Fibroblast of gingiva (primary cell): ENCODE results near the gene GARIN3.

ENCODE experiments used
- DNase-seq: peaks from one replicate; pipeline ENCODE4 v3.0.0-alpha.2; 2011; ENCODE audit warnings: low read depth

GARIN3 gene

DNA sequence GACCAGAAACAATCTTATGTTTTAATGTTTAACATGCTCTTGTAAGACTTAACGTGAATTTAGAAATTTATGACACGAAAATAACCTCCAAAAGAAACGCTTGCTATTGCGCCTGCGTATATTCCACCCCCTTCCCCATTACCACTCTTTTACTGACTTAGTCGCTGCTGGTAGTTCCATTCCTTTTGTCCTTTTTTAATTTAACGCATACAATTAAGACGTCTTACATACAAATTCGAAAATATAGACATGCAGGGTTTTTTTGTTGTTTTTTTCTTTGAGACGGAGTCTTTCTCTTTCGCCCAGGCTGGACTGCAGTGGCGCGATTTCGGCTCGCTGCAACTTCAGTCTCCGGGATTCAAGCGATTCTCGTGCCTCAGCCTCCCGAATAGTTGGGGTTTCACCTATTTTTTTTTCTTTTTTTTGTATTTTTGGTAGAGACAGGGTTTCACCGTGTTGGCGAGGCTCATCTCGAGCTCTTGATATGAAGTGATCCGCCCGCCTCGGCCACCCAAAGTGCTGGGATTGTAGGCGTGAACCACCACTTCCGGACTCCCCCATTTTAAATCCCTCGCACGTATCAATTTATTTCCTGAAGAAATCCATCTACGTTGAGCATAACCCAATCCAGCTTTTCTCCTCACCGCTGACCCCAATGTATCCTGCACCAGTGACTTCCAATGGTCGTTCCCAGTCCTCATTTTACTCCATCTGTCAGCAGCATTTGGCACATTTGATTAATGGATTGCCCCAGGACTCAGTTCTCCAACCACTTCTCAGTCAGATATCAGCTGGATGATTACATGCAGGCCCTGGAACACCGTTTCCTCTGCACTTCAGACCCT is 22.7 kb downstream of the GARIN3 start:
- DNase-seq: peak; percentile 20

DNA sequence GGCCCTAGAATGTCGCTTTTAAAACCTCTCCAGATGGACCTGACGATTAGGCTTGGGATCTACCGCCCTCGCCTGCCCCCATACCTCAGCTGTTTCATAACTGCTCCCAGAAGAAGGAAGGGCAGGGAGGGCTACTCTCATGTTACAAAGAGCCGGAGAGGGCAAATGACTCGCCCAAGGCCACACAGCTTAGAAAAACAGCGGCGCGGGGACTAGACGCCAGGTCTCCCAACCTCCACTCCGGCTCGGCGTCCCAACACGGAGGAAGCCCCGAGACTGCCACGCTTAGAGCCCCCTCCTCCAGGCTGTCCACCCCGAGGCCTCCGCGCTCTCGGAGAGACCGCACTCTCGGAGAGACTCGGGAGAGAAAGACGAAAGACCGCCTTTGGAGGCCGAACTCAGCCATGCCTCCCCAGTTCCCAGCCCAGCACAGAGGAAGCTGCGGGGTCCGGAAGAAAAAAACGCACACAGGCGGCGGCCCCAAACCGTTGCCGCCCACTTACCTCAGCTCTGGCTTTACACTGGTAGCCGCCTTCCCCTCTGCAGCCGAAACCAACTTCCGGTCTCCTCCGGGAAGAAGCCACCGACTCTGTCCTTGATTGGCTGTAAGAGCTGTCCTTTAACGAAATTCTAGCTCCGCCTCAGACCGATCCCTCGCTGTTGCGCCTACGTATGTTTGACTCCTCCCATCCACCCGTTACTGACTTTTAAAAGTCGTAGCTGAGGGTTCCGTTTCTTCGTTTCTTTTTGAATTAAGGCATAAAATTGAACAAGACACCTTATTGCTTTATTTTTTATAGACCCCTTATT is 23.5 kb downstream of the GARIN3 start, which contains the start of gene MED7:
TSS of gene MED7 (minus strand) at position 549 of the 810 bp plus-strand sequence. CDS start 3,434 bp downstream, outside the sequence.
- peak; percentile 99 for DNase-seq

GRCh38 chr5:157137691-157138090 is 28.4 kb downstream of the GARIN3 start:
- DNase-seq: peak; percentile 14

DNA sequence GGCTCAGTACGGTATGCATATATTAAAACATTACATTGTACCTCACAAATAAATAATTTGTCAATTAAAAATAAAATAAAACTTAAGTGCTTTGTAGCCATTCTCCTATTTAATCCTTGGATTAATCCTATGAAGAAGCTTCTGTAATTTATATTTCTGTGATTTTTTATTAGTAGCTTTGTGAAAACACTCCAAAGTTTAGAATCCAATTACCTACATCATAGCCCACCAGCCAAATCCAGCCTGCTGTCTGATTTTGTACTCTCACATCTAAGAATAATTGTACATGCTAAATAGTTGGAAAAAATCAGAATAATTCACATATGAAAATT is 33.8 kb downstream of the GARIN3 start:
- DNase-seq: no peak

- DNase-seq: no peak
Measured at GRCh38 chr5:157130925-157131324, 35.1 kb downstream of the GARIN3 start.

DNA sequence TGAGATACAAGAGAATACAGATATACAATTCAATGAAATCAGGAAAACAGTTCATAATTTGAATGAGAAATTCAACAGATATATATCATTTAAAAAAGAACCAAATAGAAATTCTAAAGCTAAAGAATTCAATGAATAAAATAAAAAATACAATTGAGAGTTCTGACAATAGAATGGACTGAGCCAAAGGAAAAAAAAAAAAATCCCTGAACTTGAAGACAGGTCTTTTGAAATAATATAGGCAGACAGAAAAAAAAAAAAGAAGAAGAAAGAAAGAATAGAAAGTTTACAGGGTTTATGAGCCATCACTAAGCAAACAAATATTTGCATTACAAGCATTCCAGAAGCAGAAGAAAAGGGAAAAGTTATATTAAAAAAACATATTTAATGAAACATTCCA is 44.4 kb downstream of the GARIN3 start:
- DNase-seq: no peak

GRCh38 chr5:157120102-157120501 is 46.0 kb downstream of the GARIN3 start:
- DNase-seq: no peak

DNA sequence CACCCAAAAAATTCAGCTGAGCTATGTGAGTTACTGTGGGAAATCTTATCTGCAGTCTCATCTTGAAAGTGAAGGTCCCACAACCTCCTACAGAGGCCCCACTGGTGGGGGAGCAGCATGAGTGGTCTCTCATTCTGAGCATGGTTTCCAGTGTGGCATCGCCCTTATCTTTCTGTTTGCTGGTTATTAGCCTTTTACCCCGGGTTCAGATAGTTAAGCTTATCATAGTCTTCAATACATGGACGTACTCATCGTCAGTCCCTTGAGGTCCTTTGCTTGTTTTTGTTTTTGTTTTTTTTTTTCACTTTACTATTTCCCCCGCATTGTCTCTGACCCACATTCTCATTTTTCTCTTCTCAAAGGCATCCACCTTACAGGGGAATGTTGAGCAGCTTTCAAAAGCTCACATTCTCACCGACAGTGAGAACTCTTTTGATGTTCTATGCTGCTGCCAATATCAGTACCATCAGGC is 49.5 kb downstream of the GARIN3 start:
- no peak for DNase-seq

DNA sequence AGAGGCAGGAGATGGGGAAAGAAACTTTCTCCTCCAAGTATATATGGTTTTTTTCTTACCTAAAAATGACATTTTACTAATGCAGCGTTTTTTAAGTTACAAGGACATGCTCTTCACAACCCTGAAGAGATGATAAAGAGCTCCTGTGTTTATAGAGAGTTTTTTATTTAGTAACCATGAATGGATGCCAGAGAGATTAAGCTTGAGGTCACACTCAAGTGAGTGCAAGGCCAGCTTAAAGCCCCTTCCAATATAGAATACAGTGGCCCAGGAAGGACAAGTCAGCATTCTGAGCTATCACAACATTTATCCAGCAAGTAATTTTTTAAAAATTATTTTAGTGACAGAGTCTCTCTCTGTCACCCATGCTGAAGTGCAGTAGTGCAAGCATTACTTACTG is 50.6 kb downstream of the GARIN3 start:
- DNase-seq: no peak

DNA sequence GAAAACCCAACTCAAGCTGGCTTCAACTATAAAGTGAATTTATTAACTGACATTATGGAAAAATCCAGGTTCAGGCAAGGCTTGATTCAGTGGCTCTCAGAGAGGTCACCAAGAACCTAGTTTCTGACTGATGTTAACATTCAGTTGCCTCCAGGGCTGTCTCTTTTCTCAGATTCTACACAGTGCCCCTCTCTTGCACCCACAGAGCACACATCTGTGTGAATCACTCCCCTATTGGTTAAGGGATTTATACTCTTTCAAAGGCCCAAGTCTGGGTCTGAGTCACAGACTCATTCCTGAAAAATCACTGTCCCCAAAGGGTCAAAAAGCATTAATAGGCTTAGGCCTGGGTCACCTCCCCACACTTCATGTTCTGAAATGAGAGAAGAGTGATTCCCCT is 51.1 kb downstream of the GARIN3 start:
- DNase-seq: no peak

DNA sequence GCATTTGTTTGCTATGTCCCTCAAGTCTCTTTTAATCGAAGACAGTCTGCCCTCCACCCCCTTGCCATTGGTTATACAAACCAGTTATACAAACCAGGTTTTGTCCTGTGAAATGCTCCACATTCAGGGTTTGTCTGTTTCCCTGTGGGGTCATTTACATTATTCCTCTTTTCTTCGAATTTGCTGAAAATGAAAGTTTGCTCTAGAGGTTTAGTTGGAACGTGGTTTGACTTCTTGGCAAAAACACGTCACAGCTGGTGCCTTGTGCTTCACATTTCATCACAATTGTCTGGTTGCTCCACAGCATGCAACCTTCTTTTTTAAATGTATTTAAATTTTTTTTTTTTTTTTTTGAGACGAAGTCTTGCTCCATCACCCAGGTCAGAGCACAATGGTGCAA is 53.1 kb downstream of the GARIN3 start:
- peak; percentile 65 for DNase-seq
